SJSA1 (cell line): ENCODE measurements around the gene JMY. TPM values are rescaled to one million over a fixed set of nuclear protein-coding genes. Genes with fewer than 3 reads are reported as not detected.

Experiments
- DNase-seq, 2 experiments: peaks; one replicate each; pipeline ENCODE4 v3.0.0-alpha.2; 2015 to 2020; ENCODE audit warnings: low spot score in 2 of 2, low read depth in 1 of 2
- H3K27ac ChIP-seq: fragments of 250-450 bp; sonication (Bioruptor Pico); 2 replicates; pipeline ENCODE4 v1.5.1; 2020; ENCODE audit warnings: mild to moderate bottlenecking, moderate library complexity
- H3K27me3 ChIP-seq: fragments of 250-450 bp; sonication (Bioruptor Pico); replicated peaks from 2 replicates; pipeline ENCODE4 v1.5.1; 2020; ENCODE audit warnings: mild to moderate bottlenecking, moderate library complexity
- H3K36me3 ChIP-seq: fragments of 250-450 bp; sonication (Bioruptor Pico); 2 replicates; pipeline ENCODE4 v1.5.1; 2020; ENCODE audit warnings: mild to moderate bottlenecking
- H3K4me1 ChIP-seq: fragments of 250-450 bp; sonication (Bioruptor Pico); replicated peaks from 2 replicates; pipeline ENCODE4 v1.6.1; 2021; ENCODE audit warnings: mild to moderate bottlenecking
- H3K4me3 ChIP-seq: fragments of 250-450 bp; sonication (Bioruptor Pico); 2 replicates; pipeline ENCODE4 v1.5.1; 2020; ENCODE audit warnings: mild to moderate bottlenecking
- H3K9me3 ChIP-seq: fragments of 250-450 bp; sonication (Bioruptor Pico); replicated peaks from 2 replicates; pipeline ENCODE4 v1.5.1; 2020; ENCODE audit warnings: mild to moderate bottlenecking
- total RNA-seq: library from RNA; depleted of rRNA; stranded (reverse); fragments of >200 nt; shearing (Covaris generic); gene quantifications from 2 replicates; pipeline ENCODE4 v1.2.3, GENCODE V29; 2014

JMY gene
- total RNA-seq, 1 experiment from 2014 or later: 2.9 TPM

GRCh38 chr5:79285833-79286232 is 49.9 kb downstream of the JMY start:
- no peaks in the 10 kb centered on the region for H3K36me3 ChIP-seq
- DNase-seq: no peak
- H3K4me1 ChIP-seq: no peaks in the 10 kb centered on the region
- no peaks in the 10 kb centered on the region for H3K9me3 ChIP-seq
- H3K27me3 ChIP-seq: no peaks in the 10 kb centered on the region
- H3K4me3 ChIP-seq: no peak overlapping the region
- no peak overlapping the region for H3K27ac ChIP-seq

GRCh38 chr5:79287380-79287779 is 51.4 kb downstream of the JMY start:
- no peaks in the 10 kb centered on the region for H3K27me3 ChIP-seq
- no peak overlapping the region for H3K4me3 ChIP-seq
- H3K36me3 ChIP-seq: no peaks in the 10 kb centered on the region
- H3K9me3 ChIP-seq: no peaks in the 10 kb centered on the region
- DNase-seq: no peak
- no peaks in the 10 kb centered on the region for H3K4me1 ChIP-seq
- H3K27ac ChIP-seq: no peak overlapping the region

DNA sequence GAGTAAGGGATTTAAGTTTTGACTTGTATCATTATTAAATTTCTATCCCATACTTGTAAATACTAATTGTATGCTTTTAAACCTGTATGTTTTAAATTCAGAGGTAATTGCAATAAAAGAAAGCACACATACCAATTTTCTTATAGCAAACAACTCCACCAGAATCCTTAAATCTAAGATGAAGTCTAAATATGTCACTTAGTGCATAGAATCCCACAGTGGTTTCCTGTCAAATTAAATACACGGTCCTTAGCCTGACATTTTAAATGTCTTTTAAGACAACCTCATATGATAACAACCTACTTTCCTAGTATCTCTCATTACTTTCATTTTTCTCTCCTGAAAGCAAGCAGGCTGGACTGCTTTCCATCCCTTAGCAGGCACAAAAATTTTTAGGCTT is 52.0 kb downstream of the JMY start:
- Histone ChIP-seq H3K9me3 (no peaks in the 10 kb centered on the region), H3K4me3 (no peak overlapping the region), H3K36me3 (no peaks in the 10 kb centered on the region), H3K4me1 (no peaks in the 10 kb centered on the region), H3K27ac (no peak overlapping the region), H3K27me3 (no peaks in the 10 kb centered on the region)
- no peak for DNase-seq

DNA sequence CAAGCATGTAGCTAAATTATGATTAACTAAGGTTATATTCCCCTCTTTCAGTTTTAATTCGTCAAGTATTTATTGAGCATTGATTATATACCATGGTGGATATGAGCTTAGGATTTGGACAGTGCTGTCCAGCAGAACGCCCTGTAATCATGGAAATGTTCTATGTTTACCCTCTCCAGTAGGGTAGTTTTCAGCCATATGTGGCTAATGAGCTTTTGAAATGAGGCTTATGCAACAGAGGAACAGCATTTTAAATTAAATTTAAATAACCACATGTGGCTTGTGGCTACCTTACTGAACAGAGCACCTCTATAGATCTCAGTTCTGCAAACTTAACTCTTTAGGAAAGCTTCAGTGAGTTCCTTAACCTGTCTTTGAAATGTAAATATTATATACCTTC is 59.1 kb downstream of the JMY start:
- Histone ChIP-seq H3K9me3 (no peaks in the 10 kb centered on the region), H3K4me3 (no peak overlapping the region), H3K36me3 (no peaks in the 10 kb centered on the region), H3K27me3 (no peaks in the 10 kb centered on the region), H3K4me1 (no peaks in the 10 kb centered on the region), H3K27ac (no peak overlapping the region)
- DNase-seq: no peak

GRCh38 chr5:79297661-79298060 is 61.7 kb downstream of the JMY start:
- no peak for DNase-seq
- no peaks in the 10 kb centered on the region for H3K9me3 ChIP-seq
- H3K27me3 ChIP-seq: no peaks in the 10 kb centered on the region
- H3K27ac ChIP-seq: no peak overlapping the region
- H3K4me1 ChIP-seq: peaks cover 6% of the 10 kb centered on the region; the same call in 1 of the 2 replicates
- no peak overlapping the region for H3K4me3 ChIP-seq
- H3K36me3 ChIP-seq: no peaks in the 10 kb centered on the region

- Histone ChIP-seq H3K4me3 (no peak overlapping the region), H3K36me3 (no peaks in the 10 kb centered on the region), H3K9me3 (no peaks in the 10 kb centered on the region), H3K27me3 (no peaks in the 10 kb centered on the region), H3K4me1 (peaks cover 6% of the 10 kb centered on the region; the same call in 1 of the 2 replicates), H3K27ac (no peak overlapping the region)
- no peak for DNase-seq
Observed at GRCh38 chr5:79301046-79301712, 65.2 kb downstream of the JMY start.

DNA sequence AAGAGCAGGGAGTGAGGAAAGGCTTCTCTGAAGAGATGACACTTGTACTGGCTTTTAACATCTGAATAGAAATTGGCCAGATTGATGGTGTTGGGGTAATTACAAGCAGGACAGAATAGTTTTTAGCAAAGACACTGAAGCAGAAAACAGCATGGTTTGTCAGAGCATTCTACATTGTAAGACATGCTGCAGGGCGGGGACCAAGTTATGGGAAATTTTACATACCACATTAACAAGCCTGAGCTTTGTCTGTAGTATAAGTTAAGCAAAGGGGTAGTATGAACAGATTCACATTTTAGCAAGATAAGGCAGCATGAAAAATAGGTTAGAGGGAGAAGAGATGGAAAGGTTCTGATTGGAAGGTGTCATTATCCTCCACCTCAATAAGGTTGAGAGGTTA is 66.5 kb downstream of the JMY start:
- no peak overlapping the region for H3K27ac ChIP-seq
- no peak overlapping the region for H3K4me3 ChIP-seq

GRCh38 chr5:79305706-79306105 is 69.8 kb downstream of the JMY start:
- no peak for DNase-seq

More for the DNA sequence above, 66.5 kb downstream of the JMY start:
- H3K9me3 ChIP-seq: no peaks in the 10 kb centered on the region
- no peak for DNase-seq
- no peaks in the 10 kb centered on the region for H3K36me3 ChIP-seq
- peaks cover 6% of the 10 kb centered on the region; the same call in 1 of the 2 replicates for H3K4me1 ChIP-seq
- H3K27me3 ChIP-seq: no peaks in the 10 kb centered on the region

DNA sequence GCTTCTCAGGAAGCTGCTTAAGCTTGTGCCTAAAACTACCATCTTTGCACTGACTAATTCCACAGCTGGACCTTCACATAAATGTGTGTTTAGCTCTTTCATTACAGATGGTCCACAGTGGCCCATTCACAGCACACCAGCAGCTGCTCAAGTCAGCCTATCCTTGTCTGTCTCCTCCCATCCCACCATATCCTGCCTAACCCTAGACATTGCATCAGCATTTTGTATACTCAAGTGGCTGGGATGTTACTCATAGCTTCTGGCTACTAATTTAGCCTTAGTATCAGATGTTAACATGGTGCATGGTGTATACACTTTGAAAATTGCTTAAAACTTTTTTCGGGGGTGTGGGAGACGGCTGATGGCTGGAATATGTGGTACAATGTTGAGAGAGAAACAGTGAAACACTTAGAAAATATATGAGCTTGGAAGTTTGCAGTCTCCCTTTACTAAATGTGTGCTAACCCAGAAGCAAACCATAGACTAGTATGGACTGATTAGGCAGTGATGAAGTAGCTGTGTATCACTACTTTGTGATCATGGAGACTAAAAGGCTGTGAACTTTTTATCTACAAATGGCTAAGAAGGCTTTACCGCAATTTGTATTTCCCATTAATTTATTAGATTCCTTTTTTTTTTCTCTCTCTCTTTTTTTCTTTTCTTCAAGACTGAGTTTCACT is 83.1 kb downstream of the JMY start:
- Histone ChIP-seq H3K27ac (no peak overlapping the region), H3K4me3 (no peak overlapping the region), H3K36me3 (no peaks in the 10 kb centered on the region), H3K27me3 (no peaks in the 10 kb centered on the region; the same call in 1 of the 2 replicates), H3K9me3 (no peaks in the 10 kb centered on the region), H3K4me1 (peaks cover 4% of the 10 kb centered on the region; the same call in 1 of the 2 replicates)
- DNase-seq: peak in 1 of 2 experiments; percentile 8

More at GRCh38 chr5:79305706-79306105, 69.8 kb downstream of the JMY start:
- Histone ChIP-seq H3K4me1 (peaks cover 6% of the 10 kb centered on the region; the same call in 1 of the 2 replicates), H3K9me3 (no peaks in the 10 kb centered on the region), H3K4me3 (no peak overlapping the region), H3K27me3 (no peaks in the 10 kb centered on the region), H3K36me3 (no peaks in the 10 kb centered on the region; the same call in 1 of the 2 replicates), H3K27ac (no peak overlapping the region)

- H3K27me3 ChIP-seq: no peaks in the 10 kb centered on the region
- no peak overlapping the region for H3K27ac ChIP-seq
- H3K9me3 ChIP-seq: no peaks in the 10 kb centered on the region
- no peaks in the 10 kb centered on the region for H3K36me3 ChIP-seq
- no peaks in the 10 kb centered on the region for H3K4me1 ChIP-seq
- no peak overlapping the region for H3K4me3 ChIP-seq
- DNase-seq: no peak
Observed at GRCh38 chr5:79329453-79329852, 93.5 kb downstream of the JMY start.

DNA sequence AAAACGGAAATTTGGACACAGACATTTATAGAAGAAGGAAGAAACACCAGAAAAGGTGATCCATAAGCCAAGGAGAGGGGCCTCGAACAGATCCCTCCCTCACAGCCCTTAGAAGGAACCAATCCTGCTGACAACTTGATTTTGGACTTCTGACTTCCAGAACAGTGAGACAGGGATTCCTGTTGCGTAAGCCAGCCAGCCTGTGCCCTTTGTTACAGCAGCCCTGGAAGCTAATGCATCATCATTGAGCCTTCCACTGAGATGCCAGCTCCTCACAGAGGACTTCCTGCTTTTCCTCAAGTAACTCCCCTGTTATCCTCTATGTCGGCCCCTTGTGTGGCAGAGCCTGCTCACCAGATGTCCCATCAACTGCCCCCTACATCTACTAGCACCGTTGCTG is 94.1 kb downstream of the JMY start:
- DNase-seq: no peak
- H3K4me3 ChIP-seq: no peak overlapping the region

GRCh38 chr5:79333852-79334557 is 98.1 kb downstream of the JMY start:
- no peak for DNase-seq
- Histone ChIP-seq H3K4me1 (no peaks in the 10 kb centered on the region), H3K27ac (no peak overlapping the region), H3K9me3 (no peaks in the 10 kb centered on the region), H3K4me3 (no peak overlapping the region), H3K36me3 (no peaks in the 10 kb centered on the region), H3K27me3 (no peaks in the 10 kb centered on the region)

More for the DNA sequence above, 94.1 kb downstream of the JMY start:
- H3K9me3 ChIP-seq: no peaks in the 10 kb centered on the region
- no peak overlapping the region for H3K27ac ChIP-seq
- no peaks in the 10 kb centered on the region for H3K4me1 ChIP-seq
- H3K36me3 ChIP-seq: no peaks in the 10 kb centered on the region
- H3K27me3 ChIP-seq: no peaks in the 10 kb centered on the region

DNA sequence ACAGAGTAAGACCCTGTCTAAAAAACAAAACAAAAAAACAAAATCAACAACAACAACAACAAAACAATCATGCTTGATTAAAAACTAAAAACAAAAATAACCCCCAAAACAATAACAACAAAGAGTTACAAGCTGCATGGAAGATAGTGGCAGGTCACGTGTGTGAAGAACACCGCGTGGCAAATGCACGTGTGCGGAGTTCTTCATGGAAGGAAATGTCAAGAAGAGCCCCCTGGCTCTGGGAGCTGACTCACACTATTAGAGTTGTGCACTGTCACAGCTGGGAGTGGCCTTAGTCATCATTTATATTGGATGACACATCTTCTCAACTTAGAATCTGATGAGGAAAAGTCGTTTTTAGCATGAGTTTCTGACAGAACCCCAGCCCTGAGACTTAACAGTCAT is 110.5 kb downstream of the JMY start:
- H3K4me3 ChIP-seq: no peak overlapping the region
- peaks cover 10% of the 10 kb centered on the region for H3K4me1 ChIP-seq
- H3K27ac ChIP-seq: peak overlapping the region; percentile 49
- H3K9me3 ChIP-seq: no peaks in the 10 kb centered on the region
- H3K36me3 ChIP-seq: no peaks in the 10 kb centered on the region
- no peaks in the 10 kb centered on the region for H3K27me3 ChIP-seq
- peak; percentile 51 to 61 for DNase-seq

GRCh38 chr5:79349047-79349446 is 113.1 kb downstream of the JMY start:
- Histone ChIP-seq H3K36me3 (no peaks in the 10 kb centered on the region), H3K4me3 (no peak overlapping the region), H3K4me1 (peaks cover 10% of the 10 kb centered on the region), H3K27ac (no peak overlapping the region), H3K9me3 (no peaks in the 10 kb centered on the region), H3K27me3 (no peaks in the 10 kb centered on the region)
- DNase-seq: no peak
